ENCODE measurements around the gene ADAMTS9. TPM values are rescaled to one million over a fixed set of nuclear protein-coding genes. Genes with fewer than 3 reads are reported as not detected.

ADAMTS9 gene
- total and polyA plus RNA-seq, 2 of the 13 experiments (the other 11 are each of a cell fraction or from before 2014, with no cell fraction given): 0.02 to 0.09 TPM

- WGBS (ENCODE audit: low lambda C conversion rate): 70% methylated on average over 3 of the region's 3 CpGs
- ATAC-seq (no peak), DNase-seq (ENCODE audit: low spot score) (no peak), FAIRE-seq (no peak)
- Histone ChIP-seq H3K27me3 (ENCODE audit: control insufficient read depth in 1 of 2, insufficient read depth in 2 of 2, low read length in 2 of 2) (no peaks in the 10 kb centered on the region), H3K27ac (ENCODE audit: extremely low read length, insufficient read depth, low read length) (no peak overlapping the region), H3K4me2 (ENCODE audit: low read depth, low read length) (no peak overlapping the region), H4K20me1 (ENCODE audit: insufficient read depth, low read length) (no peaks in the 10 kb centered on the region; the same call in 1 of the 2 replicates), H2AFZ (ENCODE audit: low read length) (no peak overlapping the region), H3K4me3 (replicated peaks in 1 of 3; ENCODE audit: insufficient read depth in 1 of 3, low read depth in 2 of 3, low read length in 3 of 3) (no peak overlapping the region), H3K36me3 (replicated peaks in 1 of 2; ENCODE audit: control insufficient read depth in 1 of 2, insufficient read depth in 2 of 2, low read length in 2 of 2) (no peaks in the 10 kb centered on the region), H3K9me3 (ENCODE audit: low read length) (no peaks in the 10 kb centered on the region), H3K9ac (ENCODE audit: insufficient read depth, low read depth, low read length) (no peak overlapping the region), H3K79me2 (ENCODE audit: insufficient read depth, low read length) (no peaks in the 10 kb centered on the region), H3K4me1 (ENCODE audit: insufficient read depth, low read length) (no peaks in the 10 kb centered on the region)
- in situ Hi-C loops (cut with HindIII; ENCODE audit: extremely low pct_ligation_motif_present, low pct_unique_long_range_greater_than_20kb): no loop called here
- ChIA-PET POLR2A (no interaction called here), CTCF (ENCODE audit: low intra/inter-chr PET ratio, low total read pairs) (no interaction called here)
- TF ChIP-seq THYN1 (CRISPR knock-in tag; IDR thresholded peaks at IDR 0.05; ENCODE audit: borderline replicate concordance, low read depth): no peak
- TF ChIP-seq ZNF407 (CRISPR knock-in tag; IDR thresholded peaks at IDR 0.05; ENCODE audit: not compliant biosample characterization): no peak
- no TSS peak for BruUV-seq (replicated peaks)
- intact Hi-C loops (cut with micrococcal nuclease; ENCODE audit: unreplicated experiment): no loop called here
Measured at GRCh38 chr3:64644483-64644882, 43.3 kb downstream of the ADAMTS9 start.
